OCI-LY7 (cell line): ENCODE data around the gene POFUT1.

ENCODE experiments used
- CTCF ChIP-seq: fragments of 200-600 bp; sonication (generic); conservative IDR thresholded peaks from 2 replicates; pipeline ENCODE4 v1.5.1; 2014; ENCODE audit warnings: mild to moderate bottlenecking, antibody characterized with exemption, low read length, moderate library complexity, mixed read lengths
- EZH2phosphoT487 ChIP-seq: fragments of 200-600 bp; sonication (generic); IDR thresholded peaks from 2 replicates; pipeline ENCODE4 v1.6.1; 2018; ENCODE audit warnings: low read depth, borderline replicate concordance, mild to moderate bottlenecking, mixed run types, antibody characterized with exemption, low read length, moderate library complexity, mixed read lengths

- no peak for TF ChIP-seq CTCF
- TF ChIP-seq EZH2phosphoT487, result no peak
These were observed 19.1 kb upstream of the POFUT1 start for GRCh38 chr20:32188376-32189122.
